Left forelimb (tissue), 1 donor: ENCODE results near the gene WDR70.
"Not testable (repeated sequence)": the region's sequence is repeated elsewhere in the genome, so short reads cannot be mapped to it uniquely, and the experiment has no call there.

Experiments used
- DNase-seq: peaks from one replicate; pipeline ENCODE4 v3.0.0-alpha.2; 2018; ENCODE audit warnings: low spot score

The WDR70 gene

DNA sequence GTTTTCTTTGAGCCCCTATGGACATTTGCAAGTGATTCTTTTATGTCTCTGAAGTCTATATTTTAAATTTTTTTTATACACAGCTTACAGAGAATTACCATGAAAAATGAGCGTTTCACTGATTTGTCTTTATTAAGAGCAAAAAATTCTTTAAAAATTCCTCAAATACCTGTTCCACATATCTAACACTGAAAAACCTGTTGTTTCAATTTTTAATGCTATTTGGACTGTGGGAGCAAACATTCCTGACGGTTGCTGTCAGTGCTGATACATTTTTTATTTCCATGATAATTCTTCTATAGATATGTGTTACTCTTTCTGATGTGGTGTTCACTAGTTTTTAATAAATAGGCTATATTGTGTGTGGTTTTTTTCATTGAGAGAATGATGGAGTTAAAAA lies 261.0 kb downstream of the WDR70 start:
- DNase-seq = no peak

DNA sequence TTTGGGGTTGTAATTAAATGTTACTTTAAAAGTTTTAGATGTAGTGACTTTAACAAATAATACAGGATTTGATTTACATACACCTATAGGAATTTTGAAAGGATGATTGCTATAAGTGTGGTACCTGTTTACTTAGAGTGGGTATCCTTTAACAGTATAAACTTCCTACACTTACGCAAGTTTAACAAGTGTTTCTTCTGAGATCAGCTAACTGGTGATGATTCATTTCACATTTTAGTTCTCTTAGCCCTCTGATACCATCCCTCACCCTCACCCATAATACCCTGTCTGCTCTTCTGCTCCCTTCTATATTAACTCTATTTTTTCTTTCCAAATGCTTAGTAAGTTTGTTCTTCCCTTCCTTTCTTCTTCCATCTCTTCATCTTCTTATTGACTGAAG lies 262.8 kb downstream of the WDR70 start:
- no peak for DNase-seq

DNA sequence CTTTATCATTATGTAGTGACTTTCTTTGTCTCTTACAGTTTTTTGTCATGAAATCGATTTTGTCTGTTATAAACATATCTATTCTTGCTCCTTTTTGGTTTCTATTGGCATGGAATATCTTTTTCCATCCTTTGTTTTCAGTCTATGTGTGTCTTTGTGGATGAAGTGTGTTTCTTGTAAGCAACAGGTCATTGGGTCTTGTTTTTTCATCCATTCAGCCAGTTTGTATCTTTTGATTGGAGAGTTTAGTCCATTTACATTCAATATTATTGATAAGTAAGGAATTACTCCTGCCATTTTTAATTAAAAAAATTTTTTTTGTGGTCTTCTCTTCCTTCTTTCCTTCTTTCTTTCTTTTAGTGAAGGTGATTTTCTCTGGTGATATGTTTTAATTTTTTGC lies 266.6 kb downstream of the WDR70 start:
- DNase-seq = no peak

DNA sequence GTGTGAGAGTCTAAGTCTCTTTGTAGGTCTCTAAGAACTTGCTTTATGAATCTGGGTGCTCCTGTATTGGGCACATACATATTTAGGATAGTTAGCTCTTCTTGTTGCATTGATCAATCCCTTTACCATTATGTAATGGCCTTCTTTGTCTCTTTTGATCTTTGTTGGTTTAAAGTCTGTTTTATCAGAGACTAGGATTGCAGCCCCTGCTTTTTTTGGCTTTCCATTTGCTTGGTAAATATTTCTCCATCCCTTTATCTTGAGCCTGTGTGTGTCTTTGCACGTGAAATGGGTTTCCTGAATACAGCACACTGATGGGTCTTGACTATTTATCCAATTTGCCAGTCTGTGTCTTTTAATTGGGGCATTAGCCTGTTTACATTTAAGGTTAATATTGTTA lies 275.4 kb downstream of the WDR70 start:
- DNase-seq = not testable (repeated sequence)

DNA sequence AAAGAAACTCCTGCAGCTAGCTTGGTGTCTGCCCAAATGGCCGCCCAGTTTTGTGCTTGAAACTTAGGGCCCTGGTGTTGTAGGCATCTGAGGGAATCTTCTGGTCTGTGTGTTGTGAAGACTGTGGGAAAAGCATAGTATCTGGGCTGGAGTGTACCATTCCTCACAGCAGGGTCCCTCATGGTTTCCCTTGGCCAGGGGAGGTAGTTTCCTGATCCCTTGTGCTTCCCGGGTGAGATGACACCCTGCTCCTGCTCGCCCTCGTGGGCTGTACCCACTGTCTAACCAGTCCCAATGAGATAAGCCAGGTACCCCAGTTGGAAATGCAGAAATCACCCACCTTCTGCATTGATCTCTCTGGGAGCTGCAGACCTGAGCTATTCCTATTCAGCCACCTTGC lies 277.9 kb downstream of the WDR70 start:
- DNase-seq = no peak

DNA sequence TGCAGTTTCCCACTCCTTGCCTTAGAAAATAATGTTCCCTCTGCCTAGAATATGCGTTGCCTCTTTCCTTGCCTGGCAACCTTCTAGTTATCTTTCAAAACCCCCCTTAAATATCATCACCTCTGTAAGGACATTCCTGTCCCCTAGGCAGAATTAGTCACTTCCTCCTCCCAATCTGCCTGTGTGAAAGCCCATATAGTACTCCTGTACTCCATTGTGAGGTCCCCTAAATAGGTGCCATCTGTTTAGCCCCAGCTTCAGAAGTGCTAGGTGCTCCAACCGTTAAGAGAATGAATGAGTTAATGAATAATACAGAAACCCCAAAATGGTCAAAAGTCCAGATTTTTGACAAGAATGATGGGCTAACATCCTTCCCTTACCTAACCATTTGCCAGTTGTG lies 279.3 kb downstream of the WDR70 start:
- no peak for DNase-seq

DNA sequence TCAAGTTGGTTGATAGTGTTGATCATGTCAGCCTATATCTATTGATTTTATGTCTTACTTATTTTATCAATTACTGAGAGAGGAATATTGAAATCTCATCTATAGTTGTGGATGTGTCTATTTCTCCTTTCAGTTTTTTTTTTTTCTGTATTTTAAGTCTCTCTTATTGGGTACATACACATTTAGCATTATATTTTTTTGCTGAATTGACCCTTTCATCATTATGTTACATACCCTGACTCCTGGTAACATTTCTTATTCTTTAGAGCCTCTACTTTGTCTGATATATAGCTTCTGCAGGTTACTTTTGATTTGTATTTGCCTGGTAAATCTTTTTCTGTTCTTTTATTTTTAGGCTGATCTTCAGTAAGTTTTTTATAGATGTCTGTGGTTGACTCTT lies 281.2 kb downstream of the WDR70 start:
- DNase-seq = no peak

DNA sequence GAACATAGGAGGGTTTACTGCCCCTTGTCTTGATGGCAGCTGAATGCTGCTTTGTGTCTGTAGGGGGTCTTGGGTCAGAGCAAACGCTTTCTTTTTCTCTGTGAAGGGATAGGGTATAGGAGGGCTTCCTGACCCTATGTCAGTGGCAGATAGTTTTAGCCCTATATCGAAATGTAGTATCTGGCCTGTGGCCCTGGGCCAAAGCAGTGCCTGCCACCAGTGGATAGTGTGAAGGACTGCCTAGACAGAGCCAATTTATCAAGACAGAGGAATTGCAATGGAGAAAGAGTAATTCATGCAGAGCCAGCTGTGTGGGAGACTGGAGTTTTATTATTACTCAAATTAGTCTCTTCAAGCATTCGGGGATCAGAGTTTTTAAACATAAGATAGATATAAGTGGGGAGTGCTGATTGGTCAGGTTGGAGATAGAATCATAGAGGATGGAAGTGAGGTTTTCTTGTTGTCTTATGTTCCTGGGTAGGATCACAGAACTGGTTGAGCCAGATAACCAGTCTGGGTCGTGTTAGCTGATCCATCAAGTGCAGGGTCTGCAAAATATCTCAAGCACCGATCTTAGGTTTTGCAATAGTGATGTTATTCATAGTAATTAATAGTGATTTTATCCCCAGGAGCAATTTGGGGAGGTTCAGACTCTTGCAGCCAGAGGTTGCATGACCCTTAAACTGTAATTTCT lies 282.3 kb downstream of the WDR70 start:
- no peak for DNase-seq

DNA sequence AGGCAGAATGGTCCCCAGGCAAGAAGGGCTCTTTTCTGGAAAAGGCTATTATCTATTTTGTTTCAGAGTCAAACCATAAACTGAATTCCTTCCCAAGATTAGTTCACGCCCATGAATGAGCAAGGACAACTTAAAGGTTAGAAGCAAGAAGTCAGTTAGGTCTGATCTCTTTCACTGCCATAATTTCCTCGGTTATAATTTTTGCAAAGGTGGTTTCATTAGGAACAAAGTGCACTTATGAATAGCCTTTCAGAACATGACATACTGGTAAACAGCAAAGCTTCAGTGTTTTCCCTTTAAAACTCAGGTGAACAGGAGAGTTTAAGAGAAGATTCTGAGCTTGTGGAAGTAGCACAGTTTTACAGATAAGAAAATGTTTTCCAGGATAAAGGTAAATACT lies 282.8 kb downstream of the WDR70 start:
- no peak for DNase-seq

DNA sequence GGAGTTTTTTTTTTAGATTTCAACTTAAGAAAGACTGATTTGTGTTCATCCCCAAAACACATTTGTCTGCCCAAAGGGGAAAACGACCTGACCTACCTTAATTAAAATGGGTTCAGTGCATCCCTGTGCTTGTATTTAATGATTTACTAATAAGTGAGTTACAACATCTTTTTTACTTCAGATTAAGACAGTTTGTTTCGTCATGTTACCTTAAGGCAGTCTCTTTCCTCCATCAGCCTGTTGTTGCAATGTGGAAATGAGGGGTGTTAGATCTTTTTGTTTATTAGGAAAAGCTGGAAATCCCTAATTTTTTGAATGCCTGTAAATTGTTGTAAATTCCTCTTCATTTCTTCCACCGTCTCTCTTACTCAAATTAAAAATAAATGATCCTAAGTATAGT lies 283.2 kb downstream of the WDR70 start:
- DNase-seq = no peak

DNA sequence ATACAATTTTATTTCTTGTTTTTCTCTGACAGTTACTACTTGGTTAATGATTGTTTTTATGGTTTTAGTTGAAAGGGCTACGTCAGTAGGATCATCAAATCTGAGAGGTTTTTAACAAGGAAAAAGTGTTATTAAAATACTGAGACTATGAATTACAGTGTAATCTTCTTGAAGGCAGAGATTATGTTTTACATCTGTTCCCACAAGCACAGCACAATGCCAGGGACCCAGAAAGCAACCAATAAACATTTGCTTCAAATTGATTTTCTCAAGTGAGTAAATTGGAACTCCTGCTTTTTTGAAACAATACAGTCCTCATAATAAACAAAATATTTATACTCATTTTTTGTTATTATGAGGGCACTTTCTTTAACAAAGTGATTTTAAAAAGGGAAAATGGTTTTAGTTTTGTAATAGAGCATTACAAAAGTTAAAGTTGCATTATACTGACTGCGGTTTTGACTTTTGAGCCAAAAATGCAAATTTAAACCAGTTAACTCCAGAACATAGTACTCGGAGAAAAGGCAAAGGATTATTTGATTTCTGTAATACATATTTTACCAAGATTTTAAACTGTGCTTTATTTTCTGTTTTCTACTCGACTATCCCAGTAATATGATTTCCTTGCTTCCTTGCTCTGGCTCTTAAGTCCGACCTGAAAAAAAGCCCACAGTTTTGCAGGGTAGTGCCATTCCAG lies 283.8 kb downstream of the WDR70 start:
- no peak for DNase-seq

DNA sequence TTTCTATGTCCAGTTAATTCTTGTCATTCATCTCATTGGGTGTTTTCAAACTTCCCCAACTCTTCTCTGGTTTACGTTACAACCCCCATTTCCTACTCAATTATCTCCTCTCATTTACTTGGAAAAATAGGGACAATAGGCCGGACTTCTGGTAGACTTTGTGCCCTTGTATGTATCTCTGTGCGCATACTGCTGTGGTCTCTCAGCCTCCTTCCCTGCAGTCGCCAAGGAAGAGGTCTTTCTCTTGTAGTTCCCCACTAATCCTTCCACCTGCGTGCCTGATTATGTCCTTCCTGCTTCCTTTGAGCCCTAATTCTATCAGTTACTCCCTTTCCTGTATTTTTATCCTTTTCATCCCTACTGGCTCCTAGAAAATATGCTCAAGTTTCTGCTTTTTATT lies 284.4 kb downstream of the WDR70 start:
- DNase-seq = no peak

DNA sequence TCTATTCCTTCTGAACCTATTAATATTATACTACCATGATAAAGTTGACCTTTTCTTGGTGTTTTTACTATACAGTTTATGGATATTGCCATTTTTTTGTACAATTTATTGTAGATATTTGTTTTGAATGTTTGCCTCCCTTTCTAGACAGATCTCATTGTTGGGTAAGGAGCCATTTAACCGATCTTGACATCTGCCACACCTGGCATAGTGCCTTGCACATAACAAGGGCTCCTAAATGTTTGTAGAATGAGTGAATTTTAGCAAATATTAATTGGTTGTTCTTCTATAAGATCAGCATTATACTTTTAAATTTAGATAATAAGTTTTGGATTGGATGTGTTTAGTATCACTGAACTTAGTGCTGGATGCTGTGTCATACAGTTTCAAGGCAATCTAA lies 285.4 kb downstream of the WDR70 start:
- DNase-seq = no peak

DNA sequence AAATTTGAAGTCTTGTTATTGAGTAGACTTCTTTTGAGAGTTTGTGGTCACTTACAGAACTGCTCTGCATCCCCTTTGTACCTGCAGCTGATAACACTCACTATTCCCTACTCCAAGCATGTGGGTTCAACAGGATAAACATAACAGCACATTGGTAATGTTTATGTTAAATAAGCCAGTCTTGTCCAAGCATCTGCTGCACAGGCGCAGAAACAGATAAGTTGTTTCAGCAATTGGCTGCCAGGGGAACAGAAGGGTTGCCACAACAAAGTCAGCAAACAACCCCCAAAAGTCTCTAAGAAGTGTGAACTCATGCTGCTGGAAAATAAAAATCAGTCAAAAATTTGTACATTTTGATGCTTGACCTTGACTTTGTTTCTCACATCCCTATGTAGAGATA lies 286.2 kb downstream of the WDR70 start:
- no peak for DNase-seq

DNA sequence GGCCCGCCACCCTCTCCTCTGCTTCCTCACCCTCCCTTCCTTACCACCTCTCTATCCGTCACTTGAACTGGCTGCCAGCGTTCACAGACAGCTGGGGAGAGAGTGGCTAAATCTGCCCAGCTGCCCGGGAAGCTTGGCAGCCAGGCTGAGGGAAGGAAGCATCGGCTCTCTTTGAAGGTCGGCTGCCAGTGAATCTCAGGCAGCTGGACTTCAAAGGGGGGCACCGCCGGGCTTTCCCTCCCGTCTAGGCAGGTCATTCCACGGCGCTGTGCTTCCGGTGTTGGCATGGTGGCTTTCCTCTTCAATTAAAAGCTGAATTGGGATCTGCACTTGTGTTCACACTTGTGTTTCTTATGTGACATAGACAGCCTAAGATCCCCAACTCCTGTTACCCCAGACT lies 286.8 kb downstream of the WDR70 start:
- peak; percentile 78 for DNase-seq

DNA sequence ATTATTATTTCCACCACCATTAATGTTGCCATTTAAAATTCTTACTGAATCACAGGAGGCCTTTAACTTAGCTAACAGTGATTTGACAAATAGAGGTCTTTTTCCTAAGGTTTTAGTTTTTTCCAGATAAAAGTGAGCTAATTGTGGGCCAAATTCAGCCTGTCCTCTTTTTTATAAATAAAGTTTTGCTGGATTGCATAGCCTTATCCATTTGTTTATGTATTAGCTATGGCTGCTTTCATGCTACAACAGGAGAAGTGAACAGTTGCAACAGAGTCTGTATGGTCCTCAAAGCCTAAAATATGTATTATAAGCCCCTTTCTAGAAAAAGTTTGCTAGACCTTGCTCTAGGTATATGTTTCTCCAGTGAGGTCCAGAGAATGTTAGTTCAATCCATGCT lies 288.3 kb downstream of the WDR70 start:
- DNase-seq = no peak

DNA sequence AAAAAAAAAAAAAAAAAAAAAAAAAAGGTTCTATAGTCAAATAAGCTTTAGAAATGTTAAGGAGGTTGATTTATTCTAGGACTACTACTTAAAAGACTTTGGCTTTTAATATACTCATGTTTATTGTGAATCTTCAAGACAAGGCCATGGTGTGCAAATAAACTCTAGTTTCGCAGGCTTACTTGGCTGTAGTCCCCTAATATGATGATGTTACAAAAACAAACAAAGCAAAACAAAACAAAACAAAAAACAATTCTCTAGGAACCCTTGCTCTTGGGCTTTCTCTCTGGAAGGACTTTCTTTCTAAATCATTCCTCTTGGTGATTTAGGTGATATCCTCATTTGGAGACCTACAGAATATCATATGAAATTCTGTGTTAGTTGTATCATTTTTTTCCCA lies 288.7 kb downstream of the WDR70 start:
- DNase-seq = no peak

DNA sequence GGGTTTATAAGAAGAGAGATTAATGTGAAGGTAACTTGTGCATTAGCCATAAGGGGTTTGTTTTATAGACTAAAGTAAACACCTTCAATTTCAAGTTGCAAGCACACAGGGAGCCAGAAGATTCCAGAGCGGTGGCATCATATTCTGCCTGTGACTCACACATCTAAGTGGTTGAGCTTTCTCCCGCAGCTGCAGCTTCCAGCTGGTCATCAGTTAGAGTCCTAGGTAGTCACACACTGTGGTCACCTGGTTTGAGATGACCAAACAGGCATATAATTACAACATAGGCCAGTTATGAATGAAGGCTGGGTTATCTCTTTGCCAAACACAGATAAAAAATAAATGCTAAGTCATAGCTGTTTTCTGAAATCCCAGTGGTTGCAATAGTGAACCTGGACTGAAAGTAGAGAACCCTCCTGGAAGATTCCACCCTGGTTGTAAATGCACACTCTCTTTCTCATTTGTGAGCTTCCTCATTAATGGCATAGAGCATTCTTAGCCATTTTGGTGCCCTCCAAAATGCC lies 289.5 kb downstream of the WDR70 start:
- no peak for DNase-seq

DNA sequence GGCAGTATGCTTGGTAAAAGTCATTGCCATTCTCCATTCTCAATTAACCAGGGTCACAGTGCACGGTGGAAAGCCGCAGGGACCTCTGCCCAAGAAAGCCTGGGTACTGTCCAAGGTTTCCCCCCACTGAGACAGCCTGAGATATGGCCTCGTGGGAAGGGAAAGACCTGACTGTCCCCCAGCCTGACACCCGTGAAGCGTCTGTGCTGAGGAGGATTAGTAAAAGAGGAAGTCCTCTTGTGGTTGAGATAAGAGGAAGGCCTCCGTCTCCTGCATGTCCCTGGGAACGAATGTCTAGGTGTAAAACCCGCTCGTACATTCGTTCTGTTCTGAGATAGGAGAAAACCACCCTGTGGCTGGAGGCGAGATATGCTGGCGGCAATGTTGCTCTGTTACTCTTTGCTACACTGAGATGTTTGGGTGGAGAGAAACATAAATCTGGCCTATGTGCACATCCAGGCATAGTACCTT lies 293.0 kb downstream of the WDR70 start:
- not testable (repeated sequence) for DNase-seq

DNA sequence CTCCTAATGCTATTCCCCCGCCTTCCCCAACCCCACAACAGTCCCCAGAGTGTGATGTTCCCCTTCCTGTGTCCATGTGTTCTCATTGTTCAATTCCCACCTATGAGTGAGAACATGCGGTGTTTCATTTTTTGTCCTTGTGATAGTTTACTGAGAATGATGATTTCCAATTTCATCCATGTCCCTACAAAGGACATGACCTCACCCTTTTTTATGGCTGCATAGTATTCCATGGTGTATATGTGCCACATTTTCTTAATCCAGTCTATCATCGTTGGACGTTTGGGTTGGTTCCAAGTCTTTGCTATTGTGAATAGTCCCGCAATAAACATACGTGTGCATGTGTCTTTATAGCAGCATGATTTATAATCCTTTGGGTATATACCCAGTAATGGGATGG lies 295.2 kb downstream of the WDR70 start:
- DNase-seq = not testable (repeated sequence)

DNA sequence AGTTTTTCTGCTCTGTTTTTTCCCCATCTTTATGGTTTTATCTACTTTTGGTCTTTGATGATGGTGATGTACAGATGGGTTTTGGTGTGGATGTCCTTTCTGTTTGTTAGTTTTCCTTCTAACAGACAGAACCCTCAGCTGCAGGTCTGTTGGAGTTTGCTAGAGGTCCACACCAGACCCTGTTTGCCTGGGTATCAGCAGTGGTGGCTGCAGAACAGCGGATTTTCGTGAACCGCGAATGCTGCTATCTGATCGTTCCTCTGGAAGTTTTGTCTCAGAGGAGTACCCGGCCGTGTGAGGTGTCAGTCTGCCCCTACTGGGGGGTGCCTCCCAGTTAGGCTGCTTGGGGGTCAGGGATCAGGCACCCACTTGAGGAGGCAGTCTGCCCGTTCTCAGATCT lies 300.2 kb downstream of the WDR70 start:
- not testable (repeated sequence) for DNase-seq

DNA sequence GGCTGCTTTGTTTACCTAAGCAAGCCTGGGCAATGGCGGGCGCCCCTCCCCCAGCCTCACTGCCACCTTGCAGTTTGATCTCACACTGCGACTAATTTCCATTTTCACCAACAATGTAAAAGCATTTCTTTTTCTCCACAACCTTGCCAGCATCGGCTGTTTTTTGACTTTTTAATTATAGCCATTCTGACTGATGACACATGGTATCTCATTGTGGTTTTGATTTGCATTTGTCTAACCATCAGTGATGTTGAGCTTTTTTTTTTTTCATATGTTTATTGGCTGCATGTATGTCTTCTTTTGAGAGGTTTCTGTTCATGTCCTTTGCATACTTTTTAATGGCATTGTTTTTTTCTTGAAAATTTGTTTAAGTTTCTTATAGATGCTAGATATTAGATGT lies 300.8 kb downstream of the WDR70 start:
- DNase-seq = not testable (repeated sequence)

DNA sequence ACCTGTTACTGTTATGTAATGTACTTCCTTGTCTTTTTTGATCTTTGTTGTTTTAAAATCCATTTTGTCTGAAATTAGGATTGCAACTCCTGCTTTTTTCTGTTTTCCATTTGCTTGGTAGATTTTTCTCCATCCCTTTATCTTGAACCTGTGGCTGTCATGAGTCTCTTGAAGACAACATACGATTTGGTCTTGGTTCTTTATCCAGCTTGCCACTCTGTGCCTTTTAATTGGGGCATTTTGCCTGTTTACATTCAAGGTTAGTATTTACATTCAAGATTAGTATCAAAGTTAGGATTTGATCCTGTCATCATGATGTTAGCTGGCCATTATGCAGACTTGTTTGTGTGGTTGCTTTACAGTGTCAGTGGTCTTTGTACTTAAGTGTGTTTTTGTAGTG lies 304.0 kb downstream of the WDR70 start:
- DNase-seq = no peak

DNA sequence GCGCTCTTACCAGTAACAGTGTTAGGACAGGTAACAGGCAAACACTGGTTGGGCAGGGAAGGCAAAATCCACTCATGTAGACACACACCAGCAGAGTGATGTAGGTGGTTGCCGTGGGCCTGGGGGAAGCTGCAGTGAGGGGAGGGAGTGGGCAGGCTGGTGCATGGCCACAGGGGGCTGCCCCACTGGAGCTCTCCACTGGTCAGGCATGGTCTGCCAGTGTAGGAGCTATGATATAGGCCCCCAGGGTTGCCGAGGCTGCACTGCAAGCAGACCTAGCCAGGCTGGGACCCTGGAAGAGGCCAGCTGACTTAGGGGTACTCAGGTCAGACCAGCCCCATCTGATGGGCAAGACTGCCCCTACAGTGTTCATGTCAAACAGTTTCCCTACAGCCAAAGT lies 306.1 kb downstream of the WDR70 start:
- DNase-seq = no peak
